Activated naive CD4-positive, alpha-beta T cell treated with anti-CD3 and anti-CD28 coated beads for 36 hours (primary cell): Measurements from ENCODE around the gene OGDH. TPM values are rescaled to one million over a fixed set of nuclear protein-coding genes. Genes with fewer than 3 reads are reported as not detected.

Source experiments
- CTCF ChIA-PET: fragments of 350-600 bp; sonication (Branson Sonifier 250); formaldehyde crosslinking; loops from one replicate; lab custom pipeline; 2021; ENCODE audit warnings: antibody characterized with exemption; lab: Charles Lee
- DNase-seq: peaks from one replicate; pipeline ENCODE4 v3.0.0-alpha.2; 2020
- H3K27ac Mint-ChIP-seq: one replicate; pipeline ENCODE4 v1.8.0; 2021; ENCODE audit warnings: mild to moderate bottlenecking, mixed read lengths
- H3K27me3 Mint-ChIP-seq: one replicate; pipeline ENCODE4 v1.8.0; 2021; ENCODE audit warnings: low read depth, mixed read lengths
- H3K36me3 Mint-ChIP-seq: one replicate; pipeline ENCODE4 v1.8.0; 2021; ENCODE audit warnings: low read depth, mixed read lengths
- H3K4me1 Mint-ChIP-seq: one replicate; pipeline ENCODE4 v1.8.0; 2021; ENCODE audit warnings: low read depth, mixed read lengths
- H3K4me3 Mint-ChIP-seq: one replicate; pipeline ENCODE4 v1.8.0; 2021; ENCODE audit warnings: mild to moderate bottlenecking, moderate library complexity, mixed read lengths
- H3K9me3 Mint-ChIP-seq: one replicate; pipeline ENCODE4 v1.8.0; 2021; ENCODE audit warnings: mixed read lengths
- intact Hi-C: fragments of 100-400 bp; cut with micrococcal nuclease; formaldehyde crosslinking; loops from one replicate; pipeline ENCODE4 v1.15.1; 2023
- total RNA-seq, 2 experiments: library from RNA; stranded (reverse); gene quantifications; one replicate each; pipeline ENCODE4 v1.2.3, GENCODE V29; 2021

OGDH gene
- total RNA-seq, 2 experiments from 2014 or later: 73.9 to 78.4 TPM

- no peak overlapping the region for H3K27ac Mint-ChIP-seq
- intact Hi-C loops: no loop called here
- H3K9me3 Mint-ChIP-seq: no peaks in the 10 kb centered on the region
- peaks cover 11% of the 10 kb centered on the region for H3K36me3 Mint-ChIP-seq
- no peaks in the 10 kb centered on the region for H3K27me3 Mint-ChIP-seq
- CTCF ChIA-PET: no interaction called here
- H3K4me1 Mint-ChIP-seq: peaks cover 15% of the 10 kb centered on the region
- no peak for DNase-seq
- no peak overlapping the region for H3K4me3 Mint-ChIP-seq
These were observed 150.9 kb downstream of the OGDH start for GRCh38 chr7:44757311-44757710.

- Mint-ChIP-seq H3K4me1 (peaks cover 11% of the 10 kb centered on the region), H3K27me3 (no peaks in the 10 kb centered on the region), H3K4me3 (no peak overlapping the region), H3K36me3 (peaks cover 10% of the 10 kb centered on the region), H3K27ac (no peak overlapping the region), H3K9me3 (no peaks in the 10 kb centered on the region)
- DNase-seq: no peak
- CTCF ChIA-PET: no interaction called here
- intact Hi-C loops: no loop called here
These were observed 151.3 kb downstream of the OGDH start for GRCh38 chr7:44757739-44758138.

Other genes starting within 250 kb of the OGDH start
- 10 to 100 TPM; 81.1 to 81.8 TPM for gene NUDCD3, start 116.0 kb upstream of the OGDH start, total RNA-seq
- not detected for gene NPC1L1, start 65.3 kb upstream of the OGDH start, total RNA-seq
- 10 to 100 TPM; 65.8 to 74.0 TPM for gene DDX56, start 32.7 kb upstream of the OGDH start, total RNA-seq
- gene TMED4, start 24.4 kb upstream of the OGDH start, total RNA-seq: 10 to 100 TPM; 77.3 to 81.8 TPM
- gene ZMIZ2, start 142.2 kb downstream of the OGDH start, total RNA-seq: 10 to 100 TPM; 83.1 to 86.5 TPM
- 1,000 to 10,000 TPM; 3,406 to 3,423 TPM for gene PPIA, start 190.1 kb downstream of the OGDH start, total RNA-seq
- gene H2AZ2, start 241.5 kb downstream of the OGDH start, total RNA-seq: 100 to 1,000 TPM; 344 to 361 TPM